ENCODE measurements around the gene C4orf54.

Gene C4orf54

GRCh38 chr4:99617374-99617773 is 40.3 kb downstream of the C4orf54 start:
- no peak for DNase-seq

- DNase-seq: no peak
Measured at GRCh38 chr4:99615170-99615820, 42.3 kb downstream of the C4orf54 start.

- DNase-seq: no peak
Measured at GRCh38 chr4:99614491-99614890, 43.1 kb downstream of the C4orf54 start.

- no peak for DNase-seq
Measured at GRCh38 chr4:99612704-99613103, 44.9 kb downstream of the C4orf54 start.

GRCh38 chr4:99612281-99612680 is 45.3 kb downstream of the C4orf54 start:
- no peak for DNase-seq

- no peak for DNase-seq
Measured at GRCh38 chr4:99610605-99611175, 46.9 kb downstream of the C4orf54 start.

DNA sequence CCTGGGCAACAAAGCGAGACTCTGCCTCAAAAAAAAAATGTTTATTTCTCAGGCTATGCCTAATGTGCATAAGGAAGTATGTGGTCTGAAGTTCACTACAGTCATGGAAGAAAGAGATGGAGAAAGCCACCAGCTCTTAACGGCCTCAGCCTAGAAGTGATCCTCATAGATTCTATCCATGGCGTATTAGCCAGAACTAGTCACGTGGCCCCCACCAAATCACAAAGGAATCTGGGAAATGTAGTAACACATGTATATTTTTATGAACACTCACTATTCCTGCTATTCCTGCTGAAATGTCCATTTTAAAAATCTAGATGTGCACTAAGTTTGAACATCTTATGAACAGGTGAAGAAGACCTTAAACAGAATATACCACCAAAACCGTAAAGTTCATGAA is 49.2 kb downstream of the C4orf54 start:
- no peak for DNase-seq
